H9 (cell line): ENCODE data around the gene PPP1R8. TPM values are rescaled to one million over a fixed set of nuclear protein-coding genes. Genes with fewer than 3 reads are reported as not detected.

Experiments used
- DNase-seq: peaks from one replicate; pipeline ENCODE4 v3.0.0-alpha.2; 2017
- H2AFZ ChIP-seq: one replicate; pipeline ENCODE4 v1.6.1; 2013; ENCODE audit warnings: mild to moderate bottlenecking, low read length, control low read depth, moderate library complexity
- H2AK5ac ChIP-seq: 2 replicates; pipeline ENCODE4 v1.6.1; 2013; ENCODE audit warnings: low read length, control low read depth, mixed read lengths; ENCODE audit not compliant: insufficient read length
- H2BK120ac ChIP-seq: one replicate; pipeline ENCODE4 v1.6.1; 2013; ENCODE audit warnings: low read depth, mild to moderate bottlenecking, low read length, control low read depth, inconsistent platforms; ENCODE audit not compliant: poor library complexity, severe bottlenecking
- H2BK12ac ChIP-seq: 2 replicates; pipeline ENCODE4 v1.6.1; 2013; ENCODE audit warnings: low read length, control low read depth, mixed read lengths, low read depth; ENCODE audit not compliant: insufficient read length
- H2BK15ac ChIP-seq: 2 replicates; pipeline ENCODE4 v1.6.1; 2013; ENCODE audit warnings: low read depth, low read length, control low read depth
- H2BK20ac ChIP-seq: one replicate; pipeline ENCODE4 v1.6.1; 2013; ENCODE audit warnings: low read depth, mild to moderate bottlenecking, low read length, control low read depth, inconsistent platforms; ENCODE audit not compliant: poor library complexity, severe bottlenecking
- H2BK5ac ChIP-seq: 2 replicates; pipeline ENCODE4 v1.6.1; 2013; ENCODE audit warnings: low read length, control low read depth, mixed read lengths; ENCODE audit not compliant: insufficient read length
- H3K14ac ChIP-seq: 2 replicates; pipeline ENCODE4 v1.6.1; 2013; ENCODE audit warnings: low read length, control low read depth; ENCODE audit not compliant: insufficient read depth
- H3K18ac ChIP-seq: 2 replicates; pipeline ENCODE4 v1.6.1; 2013; ENCODE audit warnings: low read depth, mild to moderate bottlenecking, mixed read lengths, low read length, control low read depth; ENCODE audit not compliant: insufficient read length
- H3K23ac ChIP-seq: 2 replicates; pipeline ENCODE4 v1.6.1; 2013; ENCODE audit warnings: low read length, control low read depth, mixed read lengths, low read depth; ENCODE audit not compliant: insufficient read length
- H3K23me2 ChIP-seq: 2 replicates; pipeline ENCODE4 v1.6.1; 2013; ENCODE audit warnings: low read depth, mild to moderate bottlenecking, mixed read lengths, low read length, control low read depth; ENCODE audit not compliant: insufficient read length, poor library complexity, severe bottlenecking
- H3K27ac ChIP-seq: 2 replicates; pipeline ENCODE4 v1.5.1; 2013; ENCODE audit warnings: low read length, control low read depth, mixed read lengths, low read depth; ENCODE audit not compliant: insufficient read length
- H3K27me3 ChIP-seq: 2 replicates; pipeline ENCODE4 v1.6.1; 2013; ENCODE audit warnings: low read length, control low read depth, inconsistent platforms; ENCODE audit not compliant: insufficient read depth
- H3K4ac ChIP-seq: 2 replicates; pipeline ENCODE4 v1.6.1; 2013; ENCODE audit warnings: low read depth, mild to moderate bottlenecking, control low read depth, inconsistent platforms, low read length, moderate library complexity
- H3K4me1 ChIP-seq: 2 replicates; pipeline ENCODE4 v1.6.1; 2013; ENCODE audit warnings: low read length, control low read depth, inconsistent platforms; ENCODE audit not compliant: insufficient read depth
- H3K4me2 ChIP-seq: 2 replicates; pipeline ENCODE4 v1.6.1; 2013; ENCODE audit warnings: low read length, control low read depth, mixed read lengths; ENCODE audit not compliant: insufficient read length, insufficient read depth
- H3K56ac ChIP-seq: 2 replicates; pipeline ENCODE4 v1.6.1; 2013; ENCODE audit warnings: low read depth, mild to moderate bottlenecking, mixed read lengths, low read length, control low read depth; ENCODE audit not compliant: insufficient read length
- H3K79me1 ChIP-seq: 2 replicates; pipeline ENCODE4 v1.6.1; 2013; ENCODE audit warnings: low read depth, mild to moderate bottlenecking, moderate library complexity, low read length, control low read depth, inconsistent platforms; ENCODE audit not compliant: insufficient read depth, poor library complexity, severe bottlenecking
- H3K79me2 ChIP-seq: 2 replicates; pipeline ENCODE4 v1.6.1; 2013; ENCODE audit warnings: low read length, control low read depth, inconsistent platforms; ENCODE audit not compliant: insufficient read depth
- H3K9ac ChIP-seq: 2 replicates; pipeline ENCODE4 v1.6.1; 2013; ENCODE audit warnings: low read length, control low read depth, mixed read lengths; ENCODE audit not compliant: insufficient read length; ENCODE audit errors: extremely low read depth
- H3K9me3 ChIP-seq: one replicate; pipeline ENCODE4 v1.6.1; 2013; ENCODE audit warnings: low read depth, low read length, inconsistent platforms; ENCODE audit not compliant: control insufficient read depth
- H3T11ph ChIP-seq: one replicate; pipeline ENCODE4 v1.6.1; 2013; ENCODE audit warnings: mild to moderate bottlenecking, low read length, control low read depth, inconsistent platforms
- H4K20me1 ChIP-seq: one replicate; pipeline ENCODE4 v1.6.1; 2013; ENCODE audit not compliant: control insufficient read depth, insufficient read length, insufficient read depth
- H4K5ac ChIP-seq: 2 replicates; pipeline ENCODE4 v1.6.1; 2013; ENCODE audit warnings: low read depth, mild to moderate bottlenecking, mixed read lengths, low read length, control low read depth; ENCODE audit not compliant: insufficient read length
- H4K8ac ChIP-seq: replicated peaks from 2 replicates; pipeline ENCODE4 v1.6.1; 2013; ENCODE audit warnings: low read length, control low read depth, mixed read lengths, low read depth; ENCODE audit not compliant: insufficient read length
- H4K91ac ChIP-seq: 2 replicates; pipeline ENCODE4 v1.6.1; 2013; ENCODE audit warnings: low read depth, mild to moderate bottlenecking, moderate library complexity, mixed read lengths, low read length, control low read depth; ENCODE audit not compliant: insufficient read length
- H3K27ac Mint-ChIP-seq, 3 experiments: 2 replicates in 2 of 3; 3 replicates in 1 of 3; pipeline ENCODE4 v1.8.0; 2020 to 2021; ENCODE audit warnings: mixed read lengths in 3 of 3, mild to moderate bottlenecking in 1 of 3, moderate library complexity in 1 of 3
- H3K27me3 Mint-ChIP-seq: 2 replicates; pipeline ENCODE4 v1.8.0; 2021; ENCODE audit warnings: low read depth, mild to moderate bottlenecking, moderate library complexity, mixed read lengths
- H3K36me3 Mint-ChIP-seq, 3 experiments: 2 replicates in 2 of 3; 3 replicates in 1 of 3; pipeline ENCODE4 v1.8.0; 2020 to 2021; ENCODE audit warnings: low read depth in 3 of 3, mixed read lengths in 3 of 3; ENCODE audit not compliant: insufficient read depth in 1 of 3
- H3K4me1 Mint-ChIP-seq, 2 experiments: 2 replicates each; pipeline ENCODE4 v1.8.0; 2020; ENCODE audit warnings: mixed read lengths in 2 of 2
- H3K4me3 Mint-ChIP-seq, 2 experiments: 2 replicates in 1 of 2; 3 replicates in 1 of 2; pipeline ENCODE4 v1.8.0; 2020 to 2021; ENCODE audit warnings: mild to moderate bottlenecking in 2 of 2, mixed read lengths in 2 of 2, moderate library complexity in 1 of 2
- H3K9me3 Mint-ChIP-seq, 2 experiments: 2 replicates in 1 of 2; 3 replicates in 1 of 2; pipeline ENCODE4 v1.8.0; 2020; ENCODE audit warnings: mild to moderate bottlenecking in 2 of 2, mixed read lengths in 2 of 2, moderate library complexity in 1 of 2
- CTCF ChIP-seq: fragments of 200-600 bp; sonication (generic); conservative IDR thresholded peaks from 3 replicates; pipeline ENCODE4 v1.8.0; 2021; ENCODE audit warnings: antibody characterized with exemption, mild to moderate bottlenecking
- total RNA-seq: library from RNA; stranded (reverse); gene quantifications from 2 replicates; pipeline ENCODE4 v1.2.1, GENCODE V29; 2021

The PPP1R8 gene
- total RNA-seq, 1 experiment from 2014 or later = 58.8 TPM

DNA sequence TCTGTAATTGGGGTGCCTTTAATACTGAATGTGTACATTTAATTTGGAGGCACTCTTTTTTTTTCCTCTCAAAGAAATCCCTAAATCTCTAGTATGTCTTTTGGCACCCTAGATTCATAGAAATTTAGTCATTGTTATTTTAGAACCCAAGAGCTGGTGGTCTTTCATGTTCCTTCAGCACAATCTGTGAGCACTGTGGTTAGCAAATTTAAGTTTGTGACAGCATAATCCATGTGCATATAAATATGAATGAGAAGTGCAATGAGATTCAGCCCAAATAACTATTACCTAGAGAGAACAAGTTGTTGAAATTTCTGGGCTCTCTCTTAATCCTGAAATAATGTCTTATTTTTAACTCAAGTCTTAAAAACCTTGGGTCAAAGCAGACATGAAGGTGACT, 4.5 kb downstream of the PPP1R8 start:
- H3K23ac ChIP-seq = no peak overlapping the region
- H3K23me2 ChIP-seq = no peaks in the 10 kb centered on the region
- H3K9me3 ChIP-seq = no peaks in the 10 kb centered on the region
- Mint-ChIP-seq H3K4me1 (peaks cover 11 to 12% of the 10 kb centered on the region in 2 experiments), H3K4me3 (no peak overlapping the region), H3K27me3 (no peaks in the 10 kb centered on the region), H3K27ac (no peak overlapping the region), H3K36me3 (peaks cover 11 to 54% (median 41%) of the 10 kb centered on the region in 3 experiments; a peak in 6 of 7 replicates), H3K9me3 (no peaks in the 10 kb centered on the region)
- no peak overlapping the region for H3K27ac ChIP-seq
- H2BK5ac ChIP-seq = no peak overlapping the region
- no peak overlapping the region for H2AFZ ChIP-seq
- H2BK12ac ChIP-seq = no peak overlapping the region
- peaks cover 23% of the 10 kb centered on the region for H3K79me2 ChIP-seq
- H3K18ac ChIP-seq = no peak overlapping the region
- H3K4ac ChIP-seq = no peak overlapping the region
- no peaks in the 10 kb centered on the region for H3K27me3 ChIP-seq
- peaks cover 6% of the 10 kb centered on the region for H3K79me1 ChIP-seq
- no peak overlapping the region for H3K4me2 ChIP-seq
- no peak overlapping the region for H2BK15ac ChIP-seq
- no peak overlapping the region for H2BK20ac ChIP-seq
- no peak for TF ChIP-seq CTCF
- no peaks in the 10 kb centered on the region for H4K20me1 ChIP-seq
- H3T11ph ChIP-seq = no peak overlapping the region
- no peak overlapping the region for H4K91ac ChIP-seq
- DNase-seq = no peak
- H4K8ac ChIP-seq = no peak overlapping the region
- H4K5ac ChIP-seq = no peak overlapping the region
- H3K56ac ChIP-seq = no peak overlapping the region
- peak overlapping the region; percentile 33 for H3K9ac ChIP-seq
- H2AK5ac ChIP-seq = no peak overlapping the region
- no peaks in the 10 kb centered on the region for H3K4me1 ChIP-seq
- H3K14ac ChIP-seq = no peak overlapping the region
- H2BK120ac ChIP-seq = no peak overlapping the region
